ENCODE measurements around the gene CYP27A1.

DNA sequence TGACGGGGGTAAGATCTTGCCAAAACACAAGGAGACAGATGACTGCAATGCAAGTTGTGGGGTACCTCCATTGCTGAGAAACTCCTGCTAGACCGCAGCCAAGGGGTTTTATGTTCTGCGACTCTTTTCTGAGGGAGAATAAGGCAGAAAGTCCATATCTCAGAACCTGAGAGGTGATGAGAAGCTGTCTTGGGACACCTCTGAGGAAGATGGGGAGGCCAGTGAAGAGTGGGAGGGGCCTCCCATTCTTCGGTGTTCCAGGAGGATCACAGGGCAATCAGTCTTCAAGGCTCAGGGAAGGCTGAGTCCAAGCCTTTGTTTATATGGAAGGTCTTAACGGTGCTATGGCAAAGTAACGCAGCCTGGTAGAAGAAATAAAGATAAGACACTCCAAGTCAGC lies 18.0 kb downstream of the CYP27A1 start:
- TF ChIP-seq JUNB (IDR thresholded peaks at IDR 0.05): no peak
- TF ChIP-seq, protein P1, sequence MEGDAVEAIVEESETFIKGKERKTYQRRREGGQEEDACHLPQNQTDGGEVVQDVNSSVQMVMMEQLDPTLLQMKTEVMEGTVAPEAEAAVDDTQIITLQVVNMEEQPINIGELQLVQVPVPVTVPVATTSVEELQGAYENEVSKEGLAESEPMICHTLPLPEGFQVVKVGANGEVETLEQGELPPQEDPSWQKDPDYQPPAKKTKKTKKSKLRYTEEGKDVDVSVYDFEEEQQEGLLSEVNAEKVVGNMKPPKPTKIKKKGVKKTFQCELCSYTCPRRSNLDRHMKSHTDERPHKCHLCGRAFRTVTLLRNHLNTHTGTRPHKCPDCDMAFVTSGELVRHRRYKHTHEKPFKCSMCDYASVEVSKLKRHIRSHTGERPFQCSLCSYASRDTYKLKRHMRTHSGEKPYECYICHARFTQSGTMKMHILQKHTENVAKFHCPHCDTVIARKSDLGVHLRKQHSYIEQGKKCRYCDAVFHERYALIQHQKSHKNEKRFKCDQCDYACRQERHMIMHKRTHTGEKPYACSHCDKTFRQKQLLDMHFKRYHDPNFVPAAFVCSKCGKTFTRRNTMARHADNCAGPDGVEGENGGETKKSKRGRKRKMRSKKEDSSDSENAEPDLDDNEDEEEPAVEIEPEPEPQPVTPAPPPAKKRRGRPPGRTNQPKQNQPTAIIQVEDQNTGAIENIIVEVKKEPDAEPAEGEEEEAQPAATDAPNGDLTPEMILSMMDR (IDR thresholded peaks at IDR 0.05): no peak
- TF ChIP-seq, protein P2, sequence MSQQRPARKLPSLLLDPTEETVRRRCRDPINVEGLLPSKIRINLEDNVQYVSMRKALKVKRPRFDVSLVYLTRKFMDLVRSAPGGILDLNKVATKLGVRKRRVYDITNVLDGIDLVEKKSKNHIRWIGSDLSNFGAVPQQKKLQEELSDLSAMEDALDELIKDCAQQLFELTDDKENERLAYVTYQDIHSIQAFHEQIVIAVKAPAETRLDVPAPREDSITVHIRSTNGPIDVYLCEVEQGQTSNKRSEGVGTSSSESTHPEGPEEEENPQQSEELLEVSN (IDR thresholded peaks at IDR 0.05; ENCODE audit: borderline replicate concordance, low read depth): no peak
- TF ChIP-seq RCOR1 (IDR thresholded peaks at IDR 0.05; ENCODE audit: low read depth, low read length): no peak
- no peak for TF ChIP-seq MYC (IDR thresholded peaks at IDR 0.05; ENCODE audit: borderline replicate concordance, low read length)
